GM06990 (cell line): Measurements from ENCODE around the gene SLC22A4.

Source experiments
- DNase-seq: peaks from one replicate; pipeline ENCODE4 v3.0.0-alpha.2; 2011; ENCODE audit not compliant: insufficient read length; ENCODE audit errors: extremely low read depth
- H3K27me3 ChIP-seq: replicated peaks from 2 replicates; pipeline ENCODE4 v1.6.0; 2011; ENCODE audit warnings: low read length; ENCODE audit not compliant: control insufficient read depth, insufficient read depth
- H3K36me3 ChIP-seq: 2 replicates; pipeline ENCODE4 v1.5.1; 2011; ENCODE audit warnings: low read length; ENCODE audit not compliant: control insufficient read depth, insufficient read depth
- H3K4me3 ChIP-seq: replicated peaks from 2 replicates; pipeline ENCODE4 v1.5.1; 2011; ENCODE audit warnings: low read depth, mild to moderate bottlenecking, control low read depth, low read length
- TF ChIP-seq, protein P1 (sequence below): IDR thresholded peaks from 2 replicates; pipeline ENCODE4 v1.5.1; 2011; ENCODE audit warnings: low read length, control low read depth, mild to moderate bottlenecking, inconsistent platforms; ENCODE audit not compliant: insufficient read depth, poor library complexity, severe bottlenecking

SLC22A4 gene

DNA sequence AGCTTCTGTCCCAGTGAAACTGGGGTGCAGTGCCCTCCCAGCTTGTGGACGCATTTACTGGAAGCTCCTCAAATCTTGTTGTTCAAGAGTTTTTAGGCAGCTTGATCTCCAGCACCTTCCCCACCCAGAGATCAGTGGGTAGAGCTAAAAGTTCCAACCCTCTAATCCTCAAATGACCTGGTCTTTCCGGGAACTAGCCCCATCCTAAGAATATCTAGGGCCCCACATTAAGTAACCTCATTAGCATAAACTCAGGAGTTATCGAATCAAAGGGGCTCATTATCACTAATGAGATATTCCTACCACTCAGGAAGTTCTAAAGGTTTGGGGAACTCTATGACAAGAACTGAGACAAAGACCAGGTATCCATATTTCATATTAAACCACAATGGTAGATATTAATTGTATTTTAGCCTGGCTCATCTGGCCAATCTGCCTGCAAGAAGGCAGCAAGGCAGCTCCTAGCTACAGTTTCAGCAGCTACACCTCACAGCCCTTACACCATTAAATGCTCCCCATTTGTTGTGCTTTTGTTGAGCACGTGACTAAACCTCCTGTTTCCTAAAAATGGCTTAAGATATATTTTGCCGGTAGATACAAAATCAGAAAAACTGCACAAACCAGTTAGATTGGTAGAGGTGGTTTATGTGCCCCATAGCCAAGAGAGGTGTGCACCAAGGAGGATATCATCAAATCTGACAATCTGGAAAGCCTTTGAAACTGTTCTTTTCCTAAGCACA, 50.8 kb downstream of the SLC22A4 start:
- Histone ChIP-seq H3K27me3 (no peaks in the 10 kb centered on the region; the same call in none of the 2 replicates), H3K4me3 (no peak overlapping the region), H3K36me3 (no peaks in the 10 kb centered on the region)
- TF ChIP-seq, protein P1, sequence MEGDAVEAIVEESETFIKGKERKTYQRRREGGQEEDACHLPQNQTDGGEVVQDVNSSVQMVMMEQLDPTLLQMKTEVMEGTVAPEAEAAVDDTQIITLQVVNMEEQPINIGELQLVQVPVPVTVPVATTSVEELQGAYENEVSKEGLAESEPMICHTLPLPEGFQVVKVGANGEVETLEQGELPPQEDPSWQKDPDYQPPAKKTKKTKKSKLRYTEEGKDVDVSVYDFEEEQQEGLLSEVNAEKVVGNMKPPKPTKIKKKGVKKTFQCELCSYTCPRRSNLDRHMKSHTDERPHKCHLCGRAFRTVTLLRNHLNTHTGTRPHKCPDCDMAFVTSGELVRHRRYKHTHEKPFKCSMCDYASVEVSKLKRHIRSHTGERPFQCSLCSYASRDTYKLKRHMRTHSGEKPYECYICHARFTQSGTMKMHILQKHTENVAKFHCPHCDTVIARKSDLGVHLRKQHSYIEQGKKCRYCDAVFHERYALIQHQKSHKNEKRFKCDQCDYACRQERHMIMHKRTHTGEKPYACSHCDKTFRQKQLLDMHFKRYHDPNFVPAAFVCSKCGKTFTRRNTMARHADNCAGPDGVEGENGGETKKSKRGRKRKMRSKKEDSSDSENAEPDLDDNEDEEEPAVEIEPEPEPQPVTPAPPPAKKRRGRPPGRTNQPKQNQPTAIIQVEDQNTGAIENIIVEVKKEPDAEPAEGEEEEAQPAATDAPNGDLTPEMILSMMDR: no peak
- DNase-seq: no peak

DNA sequence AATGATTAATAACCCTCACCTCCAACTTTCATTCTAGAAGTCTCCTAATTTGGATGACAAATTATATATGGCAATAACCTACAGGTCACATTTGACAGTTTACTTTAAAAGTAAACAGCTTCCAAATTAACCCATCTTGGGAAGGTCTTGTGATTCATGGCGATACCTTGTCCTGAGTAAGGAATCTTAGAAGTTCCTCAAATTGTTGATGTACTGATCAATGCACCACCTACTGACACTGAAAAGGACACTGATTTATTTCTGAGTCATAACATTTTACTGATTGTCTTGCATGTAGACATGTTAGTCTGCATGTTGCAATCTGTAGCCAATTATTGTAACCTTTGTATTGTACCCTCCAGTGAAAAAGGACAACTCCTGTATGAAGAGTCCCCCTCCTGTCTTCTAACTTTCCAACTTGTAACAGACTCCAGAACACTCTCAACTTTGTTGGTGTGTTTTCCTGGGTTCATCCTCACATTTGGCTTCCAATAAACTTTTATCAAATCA, 59.3 kb downstream of the SLC22A4 start:
- Histone ChIP-seq H3K36me3 (no peaks in the 10 kb centered on the region), H3K27me3 (no peaks in the 10 kb centered on the region; the same call in none of the 2 replicates), H3K4me3 (no peak overlapping the region)
- TF ChIP-seq, protein P1: no peak
- DNase-seq: no peak

DNA sequence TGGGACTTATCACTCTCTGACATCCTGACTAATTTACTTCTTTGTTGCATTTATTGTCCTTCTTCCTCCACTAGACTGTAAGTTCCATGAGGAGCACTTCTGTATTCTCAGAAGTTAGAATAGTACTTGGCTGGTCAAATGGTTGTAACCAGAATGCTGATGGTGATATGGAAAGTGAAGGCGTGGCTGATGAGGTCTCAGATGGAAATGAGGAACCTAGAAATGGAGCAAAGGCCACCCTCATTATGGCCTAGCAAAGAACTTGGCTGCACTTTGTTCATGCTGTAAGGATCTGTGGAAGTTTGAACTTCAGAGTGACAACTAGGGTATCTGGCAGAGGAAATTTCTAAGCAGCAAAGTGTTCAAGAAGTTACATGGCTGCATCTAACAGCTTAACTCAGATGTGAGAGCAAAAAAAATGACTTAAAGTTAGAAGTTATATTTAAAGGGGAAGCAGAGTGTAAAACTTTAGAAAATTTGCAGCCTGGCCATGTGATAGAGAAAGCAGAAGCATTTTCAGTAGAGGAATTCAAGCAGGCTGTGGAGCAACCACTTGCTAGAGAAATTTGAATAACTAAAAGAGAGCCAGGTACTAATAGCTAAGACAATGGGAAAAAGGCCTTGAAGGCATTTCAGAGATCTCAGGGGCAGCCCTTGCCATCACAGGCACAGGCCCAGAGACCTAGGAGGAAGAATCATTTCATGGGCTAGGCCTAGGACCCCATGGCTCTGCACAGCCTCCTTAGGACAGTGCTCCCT, 60.4 kb downstream of the SLC22A4 start:
- DNase-seq: no peak
- Histone ChIP-seq H3K27me3 (no peaks in the 10 kb centered on the region; the same call in 1 of the 2 replicates), H3K4me3 (no peak overlapping the region), H3K36me3 (no peaks in the 10 kb centered on the region)
- TF ChIP-seq, protein P1: no peak

GRCh38 chr5:132355140-132355765, 61.1 kb downstream of the SLC22A4 start:
- no peak overlapping the region for H3K4me3 ChIP-seq
- H3K36me3 ChIP-seq: no peaks in the 10 kb centered on the region
- H3K27me3 ChIP-seq: no peaks in the 10 kb centered on the region; the same call in 1 of the 2 replicates
- TF ChIP-seq, protein P1: no peak
- DNase-seq: no peak

DNA sequence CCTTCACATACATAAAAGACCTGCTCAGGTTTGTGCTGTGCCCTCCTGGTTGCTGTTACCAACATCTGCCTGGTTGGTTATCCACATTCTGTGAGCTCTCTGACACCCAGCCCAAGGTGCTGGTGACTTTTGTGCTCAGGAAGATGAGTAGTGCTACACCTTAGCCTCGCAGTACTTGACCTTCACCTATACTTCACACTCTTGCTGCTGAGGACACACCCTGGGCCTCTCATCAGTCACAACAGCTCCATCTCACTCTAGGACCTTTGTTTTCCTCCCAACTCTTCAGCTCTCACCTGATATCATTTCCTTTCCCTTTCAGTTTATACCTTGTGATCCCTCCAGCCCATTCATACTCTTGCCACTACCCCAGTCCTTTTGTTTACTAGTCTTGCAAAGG, 64.6 kb downstream of the SLC22A4 start:
- Histone ChIP-seq H3K27me3 (no peaks in the 10 kb centered on the region), H3K4me3 (no peak overlapping the region), H3K36me3 (no peaks in the 10 kb centered on the region)
- TF ChIP-seq, protein P1: no peak
- no peak for DNase-seq
